Keratinocyte (primary cell): Measurements from ENCODE around the gene CDC34. TPM values are rescaled to one million over a fixed set of nuclear protein-coding genes. Genes with fewer than 3 reads are reported as not detected.
A peak's percentile ranks its signal among the peaks of the same experiment; 100 is the strongest.

Experiments
- DNase-seq: peaks from one replicate; pipeline ENCODE4 v3.0.0-alpha.2; 2011; ENCODE audit warnings: low read depth, missing footprints, low spot score
- FAIRE-seq: peaks from 2 replicates; lab custom pipeline; 2011; peaks lifted over from hg19 to GRCh38; lab: Jason Lieb, UNC
- H2AFZ ChIP-seq: 2 replicates; pipeline ENCODE4 v1.6.0; 2012; ENCODE audit warnings: low read length, control low read depth, inconsistent platforms; ENCODE audit not compliant: control insufficient read depth
- H3K27ac ChIP-seq: 2 replicates; pipeline ENCODE4 v1.5.1; 2011; ENCODE audit warnings: low read length; ENCODE audit not compliant: control insufficient read depth, insufficient read depth
- H3K27me3 ChIP-seq: 3 replicates; pipeline ENCODE4 v1.6.0; 2011; ENCODE audit warnings: low read length; ENCODE audit not compliant: control insufficient read depth, insufficient read depth; ENCODE audit errors: extremely low read depth
- H3K36me3 ChIP-seq, 2 experiments: 2 replicates in 1 of 2; 3 replicates in 1 of 2; pipeline ENCODE4 v1.5.1; 2011; ENCODE audit warnings: low read length in 2 of 2, mild to moderate bottlenecking in 1 of 2; ENCODE audit not compliant: control insufficient read depth in 2 of 2, insufficient read depth in 2 of 2; ENCODE audit errors: extremely low read depth in 1 of 2
- H3K4me1 ChIP-seq: 3 replicates; pipeline ENCODE4 v1.5.1; 2011; ENCODE audit warnings: low read length; ENCODE audit not compliant: control insufficient read depth, insufficient read depth; ENCODE audit errors: extremely low read depth
- H3K4me2 ChIP-seq: 3 replicates; pipeline ENCODE4 v1.6.0; 2011; ENCODE audit warnings: low read depth, low read length; ENCODE audit not compliant: control insufficient read depth, insufficient read depth; ENCODE audit errors: extremely low read depth
- H3K4me3 ChIP-seq, 3 experiments: fragments of 200-600 bp in 1 of 3; sonication (generic) in 1 of 3; 2 replicates in 2 of 3; 3 replicates in 1 of 3; pipeline ENCODE4 v1.5.1; 2011 to 2016; ENCODE audit warnings: low read length in 3 of 3, mild to moderate bottlenecking in 3 of 3, control low read depth in 2 of 3, inconsistent platforms in 1 of 3, low read depth in 1 of 3, mixed read lengths in 1 of 3, mixed run types in 1 of 3, moderate library complexity in 1 of 3; ENCODE audit not compliant: control insufficient read depth in 2 of 3, insufficient read depth in 2 of 3; ENCODE audit errors: extremely low read depth in 1 of 3
- H3K79me2 ChIP-seq: 2 replicates; pipeline ENCODE4 v1.6.0; 2012; ENCODE audit warnings: low read length; ENCODE audit not compliant: control insufficient read depth, insufficient read depth
- H3K9ac ChIP-seq: 3 replicates; pipeline ENCODE4 v1.6.0; 2011; ENCODE audit warnings: low read length; ENCODE audit not compliant: control insufficient read depth, insufficient read depth; ENCODE audit errors: extremely low read depth
- H3K9me1 ChIP-seq: 3 replicates; pipeline ENCODE4 v1.6.0; 2011; ENCODE audit warnings: low read length; ENCODE audit not compliant: control insufficient read depth, insufficient read depth; ENCODE audit errors: extremely low read depth
- H3K9me3 ChIP-seq: 2 replicates; pipeline ENCODE4 v1.5.1; 2012; ENCODE audit warnings: low read depth, low read length; ENCODE audit not compliant: control insufficient read depth
- H4K20me1 ChIP-seq: 3 replicates; pipeline ENCODE4 v1.6.0; 2011; ENCODE audit warnings: low read length; ENCODE audit not compliant: control insufficient read depth, insufficient read depth; ENCODE audit errors: extremely low read depth
- CTCF ChIP-seq, 3 experiments: IDR thresholded peaks in 1 of 3; conservative IDR thresholded peaks in 1 of 3; optimal IDR thresholded peaks in 1 of 3; 2 replicates in 2 of 3; 3 replicates in 1 of 3; pipeline versions ENCODE3 to v1.5.1; 2011; ENCODE audit warnings: low read length in 3 of 3, mild to moderate bottlenecking in 3 of 3, moderate library complexity in 2 of 3, control low read depth in 1 of 3, inconsistent platforms in 1 of 3; ENCODE audit not compliant: insufficient read depth in 2 of 3; ENCODE audit errors: extremely low read depth in 1 of 3
- EZH2 ChIP-seq: IDR thresholded peaks from one replicate; pipeline ENCODE4 v1.6.1; 2012; ENCODE audit warnings: inconsistent platforms, mild to moderate bottlenecking, low read length, moderate library complexity
- dilution Hi-C: fragments of 300-500 bp; cut with MboI; formaldehyde crosslinking; loops from one replicate; pipeline ENCODE4 v1.7.0; 2020; ENCODE audit warnings: low sequenced_read_pairs; ENCODE audit not compliant: extremely low pct_ligation_motif_present
- polyA plus RNA-seq, 5 experiments: library from polyadenylated mRNA; depleted of rRNA in 3 of 5; stranded (reverse) in 3 of 5; stranded (forward) in 1 of 5; unstranded in 1 of 5; fragments of >200 nt; gene quantifications; 1 replicate in 1 of 5; 2 replicates in 3 of 5; 3 replicates in 1 of 5; pipeline versions ENCODE4 v1.2.1 to v1.2.3, GENCODE V29; 2011 to 2012; ENCODE audit warnings: missing spikeins in 2 of 5, low read depth in 1 of 5, low replicate concordance in 1 of 5

CDC34 gene
- polyA plus RNA-seq, 1 donor (not counting 4 experiments of a cell fraction or from before 2014, with no cell fraction given): 47.5 TPM

- peaks cover 25% of the 10 kb centered on the region for H3K27me3 ChIP-seq
- FAIRE-seq (no peak), DNase-seq (no peak)
- no peak overlapping the region for H3K9ac ChIP-seq
- no peak overlapping the region for H3K27ac ChIP-seq
- H3K36me3 ChIP-seq: no peaks in the 10 kb centered on the region
- no peaks in the 10 kb centered on the region for H4K20me1 ChIP-seq
- H3K4me2 ChIP-seq: no peak overlapping the region
- H3K9me1 ChIP-seq: no peaks in the 10 kb centered on the region
- no peak overlapping the region for H3K4me3 ChIP-seq
- TF ChIP-seq EZH2: no peak
- no peak for TF ChIP-seq CTCF (optimal IDR thresholded peaks at IDR 0.05 in 1 of 3, IDR thresholded peaks at IDR 0.05 in 1 of 3, conservative IDR thresholded peaks at IDR 0.05 in 1 of 3; ENCODE audit: extremely low read depth in 1 of 3, insufficient read depth in 2 of 3, low read length in 3 of 3)
- dilution Hi-C loops: no loop called here
- no peak overlapping the region for H2AFZ ChIP-seq
- no peaks in the 10 kb centered on the region for H3K9me3 ChIP-seq
- H3K79me2 ChIP-seq: no peaks in the 10 kb centered on the region
- no peaks in the 10 kb centered on the region for H3K4me1 ChIP-seq
Observed at GRCh38 chr19:495081-495401, 36.5 kb upstream of the CDC34 start.

DNA sequence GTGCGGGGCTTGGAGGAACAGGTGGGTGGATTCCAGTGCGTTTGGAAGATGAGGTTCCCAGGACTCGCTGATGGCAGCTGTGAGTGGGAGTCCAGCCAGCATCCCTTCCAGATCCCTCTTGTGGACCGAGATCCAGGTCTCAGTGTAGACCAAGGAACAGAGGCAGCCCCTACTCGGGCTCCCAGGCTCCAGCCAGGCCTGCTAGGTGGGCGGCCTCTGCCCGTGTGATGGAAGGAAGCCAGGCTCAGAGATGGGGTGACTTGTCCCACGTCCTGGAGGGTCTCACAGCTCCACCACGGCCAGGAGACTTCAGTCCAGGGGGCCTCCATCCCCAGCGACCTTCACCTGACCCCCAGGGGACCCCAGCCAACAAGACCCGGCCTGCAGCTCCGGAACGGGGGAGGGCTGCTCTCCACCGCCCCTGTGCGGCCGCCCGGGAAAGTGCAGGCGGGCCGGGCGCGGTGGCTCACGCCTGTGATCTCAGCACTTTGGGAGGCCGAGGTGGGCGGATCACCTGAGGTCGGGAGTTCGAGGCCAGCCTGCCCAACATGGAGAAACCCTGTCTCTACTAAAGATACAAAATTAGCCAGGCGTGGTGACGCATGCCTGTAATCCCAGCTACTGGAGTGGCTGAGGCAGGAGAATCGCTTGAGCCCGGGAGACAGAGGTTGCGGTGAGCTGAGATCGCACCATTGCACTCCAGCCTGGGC is 36.0 kb upstream of the CDC34 start:
- Histone ChIP-seq H3K4me2 (no peak overlapping the region), H4K20me1 (no peaks in the 10 kb centered on the region), H3K79me2 (no peaks in the 10 kb centered on the region), H3K4me3 (no peak overlapping the region), H3K27me3 (peaks cover 25% of the 10 kb centered on the region), H3K9me1 (no peaks in the 10 kb centered on the region), H3K9ac (no peak overlapping the region), H2AFZ (no peak overlapping the region), H3K36me3 (no peaks in the 10 kb centered on the region), H3K27ac (no peak overlapping the region), H3K4me1 (no peaks in the 10 kb centered on the region), H3K9me3 (no peaks in the 10 kb centered on the region)
- FAIRE-seq: no peak
- dilution Hi-C loops: no loop called here
- TF ChIP-seq CTCF (optimal IDR thresholded peaks at IDR 0.05 in 1 of 3, IDR thresholded peaks at IDR 0.05 in 1 of 3, conservative IDR thresholded peaks at IDR 0.05 in 1 of 3; ENCODE audit: extremely low read depth in 1 of 3, insufficient read depth in 2 of 3, low read length in 3 of 3) (peak; percentile 55 to 88 (median 61)), EZH2 (no peak)
- no peak for DNase-seq
